Measurements from ENCODE around the gene ITK. TPM values are rescaled to one million over a fixed set of nuclear protein-coding genes. Genes with fewer than 3 reads are reported as not detected.

ITK gene
- total and polyA plus RNA-seq, 2 of the 8 experiments (the other 6 are each of a cell fraction or from before 2014, with no cell fraction given) = 0.05 TPM; not detected in 1

- Histone ChIP-seq H4K20me1 (replicated peaks in 1 of 2; ENCODE audit: control insufficient read depth in 1 of 2, insufficient read depth in 2 of 2, low read length in 2 of 2) (no peaks in the 10 kb centered on the region), H3K4me3 (ENCODE audit: extremely low read depth in 1 of 4, insufficient read depth in 2 of 4, low read depth in 3 of 4, low read length in 4 of 4) (no peak overlapping the region), H4K8ac (ENCODE audit: extremely low read depth, insufficient read depth, low read length) (no peak overlapping the region), H3K56ac (replicated peaks; ENCODE audit: insufficient read length, low read depth, low read length) (no peak overlapping the region), H2AFZ (ENCODE audit: low read length) (no peak overlapping the region), H3K4me1 (replicated peaks in 1 of 4; ENCODE audit: control insufficient read depth in 3 of 4, insufficient read depth in 4 of 4, low read length in 3 of 4) (no peaks in the 10 kb centered on the region), H3K79me1 (ENCODE audit: low read depth, low read length) (no peaks in the 10 kb centered on the region), H3K9me3 (ENCODE audit: insufficient read depth in 2 of 2, low read depth in 1 of 2, low read length in 1 of 2) (no peaks in the 10 kb centered on the region), H3K14ac (ENCODE audit: insufficient read length) (no peak overlapping the region), H3K36me3 (ENCODE audit: control insufficient read depth in 2 of 4, insufficient read depth in 4 of 4, low read length in 3 of 4) (no peaks in the 10 kb centered on the region), H3K27me3 (replicated peaks in 1 of 4; ENCODE audit: control insufficient read depth in 3 of 4, extremely low read depth in 1 of 4, insufficient read depth in 3 of 4, low read length in 3 of 4) (no peaks in the 10 kb centered on the region), H3K18ac (ENCODE audit: extremely low read depth, low read length) (no peak overlapping the region), H2AK5ac (ENCODE audit: low read depth, low read length) (no peak overlapping the region), H2BK120ac (replicated peaks; ENCODE audit: low read depth, low read length) (no peak overlapping the region), H2BK5ac (ENCODE audit: low read depth, low read length) (no peak overlapping the region), H2BK20ac (ENCODE audit: low read length) (no peak overlapping the region), H2BK12ac (ENCODE audit: low read depth, low read length) (no peak overlapping the region), H2BK15ac (ENCODE audit: low read length) (no peak overlapping the region), H4K91ac (replicated peaks; ENCODE audit: insufficient read length, low read length) (no peak overlapping the region), H3K9ac (replicated peaks in 1 of 4; ENCODE audit: extremely low read depth in 1 of 4, low read depth in 3 of 4, low read length in 3 of 4) (no peak overlapping the region), H3K4me2 (ENCODE audit: insufficient read depth in 1 of 2, low read depth in 2 of 2, low read length in 2 of 2) (no peak overlapping the region), H3K23ac (ENCODE audit: insufficient read length) (no peak overlapping the region), H3K27ac (ENCODE audit: low read depth, low read length) (no peak overlapping the region), H3K79me2 (ENCODE audit: control insufficient read depth in 1 of 2, insufficient read depth in 2 of 2, low read length in 2 of 2) (no peaks in the 10 kb centered on the region), H3K4ac (replicated peaks; ENCODE audit: insufficient read length, low read depth, low read length) (no peak overlapping the region), H3K23me2 (ENCODE audit: low read depth, low read length) (no peaks in the 10 kb centered on the region), H4K5ac (ENCODE audit: insufficient read length, low read depth, low read length) (no peak overlapping the region)
- FAIRE-seq (no peak), DNase-seq (ENCODE audit: low read depth in 1 of 2, low spot score in 2 of 2) (no peak)
- ChIA-PET POLR2A (ENCODE audit: partially characterized antibody) (interaction anchor here (3.9 kb wide), 1 partner anchor 11 kb away, joined by 9 read pairs; the partner anchor contains the start of gene MED7), CTCF (ENCODE audit: partially characterized antibody) (interaction anchor here (0.6 to 2.7 kb wide), 10 partner anchors 11 to 1428 kb away, joined by 3 to 15 read pairs (median 3); partner anchors contain the start of gene MED7)
- WGBS, 2 experiments (ENCODE audit: extremely low coverage in 1 of 2, insufficient coverage in 1 of 2, insufficient read length in 1 of 2, insufficient replicate concordance in 2 of 2, low coverage in 1 of 2, low lambda C conversion rate in 2 of 2, missing lambda C conversion rate in 1 of 2) = 88% methylated on average over 6 of the region's 7 CpGs; no CpG with 5 or more reads in 1 of the 2 experiments
- TF ChIP-seq CBX8 (IDR thresholded peaks at IDR 0.05; ENCODE audit: borderline replicate concordance, low read depth, low read length) (no peak), CBX5 (IDR thresholded peaks at IDR 0.05; ENCODE audit: low read depth, low read length) (no peak), TBP (IDR thresholded peaks at IDR 0.05; ENCODE audit: low read depth, low read length) (no peak), SP2 (IDR thresholded peaks at IDR 0.05; ENCODE audit: low read length) (no peak), GTF2F1 (IDR thresholded peaks at IDR 0.05; ENCODE audit: borderline replicate concordance, low read depth, low read length) (no peak), RXRA (IDR thresholded peaks at IDR 0.05; ENCODE audit: insufficient read depth, low read depth, low read length) (no peak), SUZ12 (IDR thresholded peaks at IDR 0.05; ENCODE audit: low read length) (no peak), KDM4A (IDR thresholded peaks at IDR 0.05; ENCODE audit: low read depth, low read length, severe bottlenecking) (no peak), CHD1 (IDR thresholded peaks at IDR 0.05; ENCODE audit: low read depth, low read length) (no peak), YY1 (IDR thresholded peaks at IDR 0.05; ENCODE audit: low read depth, low read length) (no peak), EP300 (IDR thresholded peaks at IDR 0.05; ENCODE audit: borderline replicate concordance in 1 of 2, low read depth in 2 of 2, low read length in 2 of 2) (no peak), RAD21 (IDR thresholded peaks at IDR 0.05 in 1 of 2, conservative IDR thresholded peaks at IDR 0.05 in 1 of 2; ENCODE audit: low read depth in 2 of 2, low read length in 2 of 2) (no peak), GABPA (IDR thresholded peaks at IDR 0.05; ENCODE audit: borderline replicate concordance, insufficient read depth, low read length) (no peak), NRF1 (IDR thresholded peaks at IDR 0.05; ENCODE audit: low read depth, low read length) (no peak)
Observed at GRCh38 chr5:157130925-157131324, 49.7 kb upstream of the ITK start.

Data from H1 (cell line).